HTR-8/SVneo (cell line): ENCODE results near the gene SLC35B3.
A peak's percentile ranks its signal among the peaks of the same experiment; 100 is the strongest.
"Not testable (repeated sequence)": the region's sequence is repeated elsewhere in the genome, so short reads cannot be mapped to it uniquely, and the experiment has no call there.

ENCODE experiments used
- DNase-seq: peaks from one replicate; pipeline ENCODE4 v3.0.0; 2011; ENCODE audit warnings: low spot score, mixed read lengths; ENCODE audit not compliant: insufficient read length
- FAIRE-seq: peaks from 2 replicates; lab custom pipeline; 2011; peaks lifted over from hg19 to GRCh38; lab: Jason Lieb, UNC

SLC35B3 gene

GRCh38 chr6:8415913-8416312 lies 19.4 kb downstream of the SLC35B3 start:
- DNase-seq: no peak
- peak; percentile 9 for FAIRE-seq

- DNase-seq (no peak), FAIRE-seq (no peak)
These were observed 20.1 kb downstream of the SLC35B3 start for GRCh38 chr6:8415280-8415679.

GRCh38 chr6:8414844-8415243 lies 20.5 kb downstream of the SLC35B3 start:
- DNase-seq: no peak
- FAIRE-seq: no peak

- not testable (repeated sequence) for DNase-seq, FAIRE-seq
These were observed 29.4 kb downstream of the SLC35B3 start for GRCh38 chr6:8405946-8406345.

- no peak for FAIRE-seq
- no peak for DNase-seq
These were observed 32.8 kb downstream of the SLC35B3 start for GRCh38 chr6:8402546-8402945.

GRCh38 chr6:8400663-8401062 lies 34.7 kb downstream of the SLC35B3 start:
- DNase-seq (no peak), FAIRE-seq (no peak)

- no peak for DNase-seq
- FAIRE-seq: no peak
These were observed 42.8 kb downstream of the SLC35B3 start for GRCh38 chr6:8392569-8392968.

GRCh38 chr6:8391934-8392333 lies 43.4 kb downstream of the SLC35B3 start:
- FAIRE-seq: no peak
- no peak for DNase-seq

- no peak for DNase-seq
- no peak for FAIRE-seq
These were observed 46.1 kb downstream of the SLC35B3 start for GRCh38 chr6:8389036-8389818.

GRCh38 chr6:8387942-8388437 lies 47.4 kb downstream of the SLC35B3 start:
- FAIRE-seq (no peak), DNase-seq (no peak)

GRCh38 chr6:8383584-8383983 lies 51.8 kb downstream of the SLC35B3 start:
- FAIRE-seq: no peak

GRCh38 chr6:8382434-8382833 lies 52.9 kb downstream of the SLC35B3 start:
- DNase-seq (no peak), FAIRE-seq (no peak)

More at GRCh38 chr6:8383584-8383983, 51.8 kb downstream of the SLC35B3 start:
- DNase-seq: no peak

- no peak for DNase-seq
- FAIRE-seq: no peak
These were observed 59.4 kb downstream of the SLC35B3 start for GRCh38 chr6:8375916-8376315.
